ENCODE data around the gene C17orf114. TPM values are rescaled to one million over a fixed set of nuclear protein-coding genes. Genes with fewer than 3 reads are reported as not detected.

The C17orf114 gene

DNA sequence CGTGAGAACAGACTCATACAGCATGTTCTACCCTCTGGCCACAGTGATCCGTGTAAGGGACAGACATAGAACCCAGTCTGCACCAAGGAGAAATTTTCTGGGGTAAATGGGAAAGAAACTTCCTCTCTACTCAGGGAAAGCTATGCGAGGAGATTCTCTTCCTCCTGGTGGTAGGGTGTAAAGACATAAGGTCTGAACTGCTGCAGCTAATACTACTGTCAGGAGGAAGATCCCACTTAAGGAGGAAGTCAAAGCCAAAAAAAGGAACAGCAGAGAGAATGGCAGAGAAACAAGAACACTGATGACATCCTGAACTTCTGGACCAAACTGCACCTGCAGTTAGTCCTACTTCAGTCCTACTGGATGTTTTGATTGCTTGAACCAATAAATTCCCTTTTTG is 37.5 kb downstream of the C17orf114 start:
- Histone ChIP-seq H3K4me1 (peaks cover 0 to 44% (median 0%) of the 10 kb centered on the region in 12 donors), H3K4me3 (no peak overlapping the region), H3K9me3 (no peaks in the 10 kb centered on the region), H3K27me3 (peaks cover 0 to 15% (median 0%) of the 10 kb centered on the region in 9 donors), H3K36me3 (no peaks in the 10 kb centered on the region), H3K27ac (peak overlapping the region in 5 of 12 donors; percentile 38 to 93 (median 41))
- 67 to 76% (median 72%) methylated on average over 3 of the region's 3 CpGs for WGBS, 4 donors
- intact Hi-C loops (cut with DNase I), result no loop called here
- TF ChIP-seq POLR2A (IDR thresholded peaks at IDR 0.05), result no peak
- TF ChIP-seq, protein P1, sequence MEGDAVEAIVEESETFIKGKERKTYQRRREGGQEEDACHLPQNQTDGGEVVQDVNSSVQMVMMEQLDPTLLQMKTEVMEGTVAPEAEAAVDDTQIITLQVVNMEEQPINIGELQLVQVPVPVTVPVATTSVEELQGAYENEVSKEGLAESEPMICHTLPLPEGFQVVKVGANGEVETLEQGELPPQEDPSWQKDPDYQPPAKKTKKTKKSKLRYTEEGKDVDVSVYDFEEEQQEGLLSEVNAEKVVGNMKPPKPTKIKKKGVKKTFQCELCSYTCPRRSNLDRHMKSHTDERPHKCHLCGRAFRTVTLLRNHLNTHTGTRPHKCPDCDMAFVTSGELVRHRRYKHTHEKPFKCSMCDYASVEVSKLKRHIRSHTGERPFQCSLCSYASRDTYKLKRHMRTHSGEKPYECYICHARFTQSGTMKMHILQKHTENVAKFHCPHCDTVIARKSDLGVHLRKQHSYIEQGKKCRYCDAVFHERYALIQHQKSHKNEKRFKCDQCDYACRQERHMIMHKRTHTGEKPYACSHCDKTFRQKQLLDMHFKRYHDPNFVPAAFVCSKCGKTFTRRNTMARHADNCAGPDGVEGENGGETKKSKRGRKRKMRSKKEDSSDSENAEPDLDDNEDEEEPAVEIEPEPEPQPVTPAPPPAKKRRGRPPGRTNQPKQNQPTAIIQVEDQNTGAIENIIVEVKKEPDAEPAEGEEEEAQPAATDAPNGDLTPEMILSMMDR (IDR thresholded peaks at IDR 0.05), result no peak
- DNase-seq, result no peak
- peak; percentile 42 to 71 (median 58) for ATAC-seq

DNA sequence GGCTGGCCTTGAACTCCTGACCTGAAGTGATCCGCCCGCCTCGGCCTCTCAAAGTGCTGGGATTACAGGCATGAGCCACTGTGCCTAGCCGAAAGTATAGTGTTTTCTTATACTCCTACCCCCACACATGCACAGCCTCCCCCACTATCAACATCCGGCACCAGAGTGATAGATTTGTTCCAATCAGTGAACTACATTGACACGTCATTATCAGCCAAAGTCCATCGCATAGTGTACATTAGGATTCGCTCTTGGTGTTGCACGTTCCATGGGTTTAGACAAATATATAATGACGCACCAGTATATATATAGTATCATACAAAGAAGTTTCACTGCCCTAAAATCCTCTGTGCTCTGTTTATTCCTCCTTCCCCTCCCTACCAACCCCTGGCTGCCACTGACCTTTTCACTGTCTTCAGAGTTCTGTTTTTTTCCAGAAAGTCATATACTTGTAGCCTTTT is 42.3 kb downstream of the C17orf114 start:
- H3K36me3 ChIP-seq, result no peaks in the 10 kb centered on the region
- H3K27ac ChIP-seq, result peak overlapping the region in 2 of 12 donors; percentile 30 to 54
- H3K27me3 ChIP-seq, result peaks cover 0 to 15% (median 3%) of the 10 kb centered on the region in 9 donors
- no peak overlapping the region for H3K4me3 ChIP-seq
- no peak for TF ChIP-seq POLR2A (IDR thresholded peaks at IDR 0.05)
- TF ChIP-seq, protein P1 (IDR thresholded peaks at IDR 0.05), result no peak
- H3K4me1 ChIP-seq, result peaks cover 0 to 11% (median 0%) of the 10 kb centered on the region in 12 donors
- WGBS, 4 donors, result 73 to 76% (median 75%) methylated on average over 10 of the region's 10 CpGs
- ATAC-seq (peak in 3 of 4 donors; percentile 18 to 83 (median 57)), DNase-seq (no peak)
- no peaks in the 10 kb centered on the region for H3K9me3 ChIP-seq
- intact Hi-C loops (cut with DNase I), result no loop called here

DNA sequence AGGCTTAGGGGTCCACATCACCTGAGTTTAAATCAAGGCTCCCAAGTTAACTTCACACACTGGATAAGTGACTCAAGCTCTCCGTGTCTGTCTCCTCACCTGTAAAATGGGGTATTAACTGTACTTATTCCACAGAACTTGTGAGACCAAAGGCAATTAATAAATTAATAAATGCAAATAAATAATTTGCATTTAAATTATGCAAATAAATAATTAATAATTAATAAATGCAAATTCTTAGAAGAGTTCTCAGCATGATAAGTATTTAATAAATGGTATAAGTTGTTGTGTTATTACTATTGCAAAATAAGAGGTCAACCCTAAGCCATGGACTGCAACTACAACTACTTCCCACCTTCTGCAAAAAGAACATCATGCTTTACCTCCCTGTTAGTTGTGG is 48.7 kb downstream of the C17orf114 start:
- H3K27me3 ChIP-seq, result peaks cover 0 to 22% (median 12%) of the 10 kb centered on the region in 9 donors
- DNase-seq, result no peak

DNA sequence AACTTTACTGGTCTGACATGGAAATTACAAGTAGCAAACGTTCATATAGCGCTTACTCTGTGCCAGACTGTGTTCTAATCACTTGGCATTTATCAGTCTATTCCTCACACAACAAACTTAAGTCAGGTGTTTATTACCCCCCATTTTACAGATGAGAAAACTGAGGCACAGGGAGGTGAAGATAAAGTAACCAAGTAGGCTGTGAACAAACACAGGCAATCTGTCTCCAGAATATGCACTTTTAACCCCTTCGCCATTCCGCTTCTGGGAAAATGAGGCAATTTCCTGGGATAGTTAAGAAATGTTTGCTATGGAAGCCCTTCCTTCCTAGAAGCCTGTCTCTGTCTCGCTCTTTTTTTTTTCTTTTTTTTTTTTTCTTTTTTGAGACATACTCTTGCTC is 50.2 kb downstream of the C17orf114 start:
- TF ChIP-seq, protein P1 (IDR thresholded peaks at IDR 0.05), result no peak
- TF ChIP-seq POLR2A (IDR thresholded peaks at IDR 0.05), result no peak
- DNase-seq (no peak), ATAC-seq (no peak)
- H3K27ac ChIP-seq, result no peak overlapping the region
- WGBS, 4 donors, result 54 to 69% (median 57%) methylated on average over 5 of the region's 5 CpGs
- peaks cover 0 to 22% (median 12%) of the 10 kb centered on the region in 9 donors for H3K27me3 ChIP-seq
- no peaks in the 10 kb centered on the region for H3K9me3 ChIP-seq
- intact Hi-C loops (cut with DNase I), result no loop called here
- no peak overlapping the region for H3K4me3 ChIP-seq
- H3K4me1 ChIP-seq, result peaks cover 0 to 24% (median 0%) of the 10 kb centered on the region in 12 donors
- no peaks in the 10 kb centered on the region for H3K36me3 ChIP-seq

More for the DNA sequence above, 48.7 kb downstream of the C17orf114 start:
- no peak overlapping the region for H3K27ac ChIP-seq
- no peak overlapping the region for H3K4me3 ChIP-seq
- intact Hi-C loops (cut with DNase I), result no loop called here
- WGBS, 4 donors, result 84 to 96% (median 88%) methylated on average over 1 of the region's 1 CpG
- H3K9me3 ChIP-seq, result no peaks in the 10 kb centered on the region
- no peak for ATAC-seq
- no peaks in the 10 kb centered on the region for H3K36me3 ChIP-seq
- TF ChIP-seq, protein P1 (IDR thresholded peaks at IDR 0.05), result no peak
- TF ChIP-seq POLR2A (IDR thresholded peaks at IDR 0.05), result no peak
- peaks cover 0 to 11% (median 0%) of the 10 kb centered on the region in 12 donors for H3K4me1 ChIP-seq

Other genes with a start within 250 kb of the C17orf114 start
- 10 to 100 TPM; 17.4 to 34.8 (median 24.4) TPM for gene MYBBP1A, start 246.9 kb downstream of the C17orf114 start, total RNA-seq
- 10 to 100 TPM; 15.5 to 27.8 TPM for gene MYBBP1A, start 246.9 kb downstream of the C17orf114 start, polyA plus RNA-seq
- gene GGT6, start 241.8 kb downstream of the C17orf114 start, total RNA-seq, result not detected
- not detected for gene GGT6, start 241.8 kb downstream of the C17orf114 start, polyA plus RNA-seq
- gene SMTNL2, start 217.8 kb downstream of the C17orf114 start, total RNA-seq, result 10 to 100 TPM; 10.1 to 47.5 (median 18.5) TPM
- gene SMTNL2, start 217.8 kb downstream of the C17orf114 start, polyA plus RNA-seq, result 1 to 10 TPM; 2.1 to 8.2 TPM
- 10 to 100 TPM in 1 of 9 donors, under 1 TPM in 5, not detected in 3; 0.23 to 62.4 (median 0.38) TPM for gene ALOX15, start 160.7 kb downstream of the C17orf114 start, total RNA-seq
- gene ALOX15, start 160.7 kb downstream of the C17orf114 start, polyA plus RNA-seq, result not detected
- 10 to 100 TPM; 19.0 to 42.6 (median 34.5) TPM for gene PELP1, start 98.2 kb downstream of the C17orf114 start, total RNA-seq
- 10 to 100 TPM; 20.4 to 28.0 TPM for gene PELP1, start 98.2 kb downstream of the C17orf114 start, polyA plus RNA-seq
- gene ARRB2, start 91.7 kb downstream of the C17orf114 start, total RNA-seq, result 10 to 100 TPM; 10.9 to 87.6 (median 23.0) TPM
- gene ARRB2, start 91.7 kb downstream of the C17orf114 start, polyA plus RNA-seq, result 10 to 100 TPM; 17.1 to 24.8 TPM
- gene MED11, start 70.9 kb downstream of the C17orf114 start, total RNA-seq, result 10 to 100 TPM; 11.5 to 30.3 (median 18.8) TPM
- gene MED11, start 70.9 kb downstream of the C17orf114 start, polyA plus RNA-seq, result 10 to 100 TPM; 23.3 to 49.6 TPM
- 1 to 10 TPM in 2 of 9 donors, under 1 TPM in 4, not detected in 3; 0.27 to 2.9 (median 0.44) TPM for gene ZMYND15, start 62.5 kb downstream of the C17orf114 start, total RNA-seq
- gene ZMYND15, start 62.5 kb downstream of the C17orf114 start, polyA plus RNA-seq, result under 1 TPM; 0.14 to 0.30 TPM
- 10 to 100 TPM in 2 of 9 donors, 1 to 10 TPM in 7; 1.6 to 42.5 (median 4.5) TPM for gene CXCL16, start 62.4 kb downstream of the C17orf114 start, total RNA-seq
- 1 to 10 TPM; 1.3 to 3.7 TPM for gene CXCL16, start 62.4 kb downstream of the C17orf114 start, polyA plus RNA-seq
- not detected for gene TM4SF5, start 30.4 kb downstream of the C17orf114 start, total RNA-seq
- not detected for gene TM4SF5, start 30.4 kb downstream of the C17orf114 start, polyA plus RNA-seq
- gene VMO1, start 16.0 kb downstream of the C17orf114 start, total RNA-seq, result 1 to 10 TPM in 4 of 9 donors, under 1 TPM in 2, not detected in 3; 0.48 to 1.9 (median 1.1) TPM
- gene VMO1, start 16.0 kb downstream of the C17orf114 start, polyA plus RNA-seq, result 1 to 10 TPM in 1 of 2 donors, not detected in 1; 1.4 TPM
- not detected for gene GLTPD2, start 13.4 kb downstream of the C17orf114 start, total RNA-seq
- gene GLTPD2, start 13.4 kb downstream of the C17orf114 start, polyA plus RNA-seq, result not detected
- 100 to 1,000 TPM; 143 to 320 (median 182) TPM for gene PSMB6, start 6.2 kb downstream of the C17orf114 start, total RNA-seq
- 100 to 1,000 TPM; 263 to 320 TPM for gene PSMB6, start 6.2 kb downstream of the C17orf114 start, polyA plus RNA-seq
- 10 to 100 TPM in 2 of 9 donors, 1 to 10 TPM in 7; 5.5 to 17.9 (median 8.5) TPM for gene PLD2, start 4.8 kb upstream of the C17orf114 start, total RNA-seq
- 1 to 10 TPM; 5.3 to 8.6 TPM for gene PLD2, start 4.8 kb upstream of the C17orf114 start, polyA plus RNA-seq
- 10 to 100 TPM; 23.1 to 55.8 (median 36.0) TPM for gene MINK1, start 31.0 kb upstream of the C17orf114 start, total RNA-seq
- gene MINK1, start 31.0 kb upstream of the C17orf114 start, polyA plus RNA-seq, result 10 to 100 TPM; 24.8 to 28.4 TPM
- gene C17orf107, start 97.2 kb upstream of the C17orf114 start, total RNA-seq, result 1 to 10 TPM in 1 of 9 donors, under 1 TPM in 8; 0.07 to 1.3 (median 0.43) TPM
- under 1 TPM; 0.46 to 0.69 TPM for gene C17orf107, start 97.2 kb upstream of the C17orf114 start, polyA plus RNA-seq
- gene CHRNE, start 100.8 kb upstream of the C17orf114 start, total RNA-seq, result 1 to 10 TPM in 2 of 9 donors, under 1 TPM in 7; 0.23 to 1.4 (median 0.48) TPM
- under 1 TPM; 0.27 to 0.71 TPM for gene CHRNE, start 100.8 kb upstream of the C17orf114 start, polyA plus RNA-seq
- under 1 TPM in 3 of 9 donors, not detected in 6; 0.20 to 0.35 (median 0.25) TPM for gene GP1BA, start 129.9 kb upstream of the C17orf114 start, total RNA-seq
- under 1 TPM; 0.06 to 0.19 TPM for gene GP1BA, start 129.9 kb upstream of the C17orf114 start, polyA plus RNA-seq
- gene SLC25A11, start 137.7 kb upstream of the C17orf114 start, total RNA-seq, result 100 to 1,000 TPM; 146 to 282 (median 204) TPM
- 100 to 1,000 TPM; 136 to 168 TPM for gene SLC25A11, start 137.7 kb upstream of the C17orf114 start, polyA plus RNA-seq
- 100 to 1,000 TPM in 1 of 9 donors, 10 to 100 TPM in 8; 50.7 to 111 (median 79.6) TPM for gene RNF167, start 137.9 kb upstream of the C17orf114 start, total RNA-seq
- gene RNF167, start 137.9 kb upstream of the C17orf114 start, polyA plus RNA-seq, result 100 to 1,000 TPM; 134 to 152 TPM
- 100 to 1,000 TPM; 145 to 608 (median 234) TPM for gene PFN1, start 146.2 kb upstream of the C17orf114 start, total RNA-seq
- 100 to 1,000 TPM; 177 to 982 TPM for gene PFN1, start 146.2 kb upstream of the C17orf114 start, polyA plus RNA-seq
- gene ENO3, start 148.8 kb upstream of the C17orf114 start, total RNA-seq, result 1,000 to 10,000 TPM in 2 of 9 donors, 100 to 1,000 TPM in 7; 383 to 1,354 (median 668) TPM
- 1,000 to 10,000 TPM in 1 of 2 donors, 100 to 1,000 TPM in 1; 253 to 1,459 TPM for gene ENO3, start 148.8 kb upstream of the C17orf114 start, polyA plus RNA-seq
- 100 to 1,000 TPM in 6 of 9 donors, 10 to 100 TPM in 3; 88.7 to 149 (median 125) TPM for gene SPAG7, start 165.5 kb upstream of the C17orf114 start, total RNA-seq
- gene SPAG7, start 165.5 kb upstream of the C17orf114 start, polyA plus RNA-seq, result 100 to 1,000 TPM; 118 to 192 TPM
- gene CAMTA2, start 185.3 kb upstream of the C17orf114 start, total RNA-seq, result 100 to 1,000 TPM in 1 of 9 donors, 10 to 100 TPM in 8; 25.2 to 108 (median 32.4) TPM
- gene CAMTA2, start 185.3 kb upstream of the C17orf114 start, polyA plus RNA-seq, result 10 to 100 TPM; 41.7 to 59.4 TPM
- gene INCA1, start 195.2 kb upstream of the C17orf114 start, total RNA-seq, result 1 to 10 TPM in 8 of 9 donors, under 1 TPM in 1; 0.75 to 4.0 (median 2.7) TPM
- 1 to 10 TPM in 1 of 2 donors, under 1 TPM in 1; 0.64 to 5.1 TPM for gene INCA1, start 195.2 kb upstream of the C17orf114 start, polyA plus RNA-seq
- gene KIF1C, start 195.6 kb upstream of the C17orf114 start, total RNA-seq, result 100 to 1,000 TPM; 335 to 868 (median 539) TPM
- 100 to 1,000 TPM; 210 to 384 TPM for gene KIF1C, start 195.6 kb upstream of the C17orf114 start, polyA plus RNA-seq
- gene SLC52A1, start 233.1 kb upstream of the C17orf114 start, total RNA-seq, result under 1 TPM in 1 of 9 donors, not detected in 8; 0.12 TPM
- not detected for gene SLC52A1, start 233.1 kb upstream of the C17orf114 start, polyA plus RNA-seq

Measured in heart left ventricle (tissue), 16 donors.